Suprapubic skin (tissue), 4 donors: ENCODE results near the gene FAM81A. TPM values are rescaled to one million over a fixed set of nuclear protein-coding genes. Genes with fewer than 3 reads are reported as not detected.

Source experiments
- DNase-seq, 2 donors: peaks; one replicate each; pipeline ENCODE4 v3.0.0-alpha.2; 2019; ENCODE audit warnings: low spot score in 2 of 2
- H3K27ac ChIP-seq: fragments of 200-600 bp; sonication (generic); one replicate; pipeline ENCODE4 v1.5.1; 2019
- H3K27me3 ChIP-seq: fragments of 200-600 bp; sonication (generic); one replicate; pipeline ENCODE4 v1.5.1; 2019
- H3K36me3 ChIP-seq: fragments of 200-600 bp; sonication (generic); one replicate; pipeline ENCODE4 v1.5.1; 2019
- H3K4me1 ChIP-seq: fragments of 200-600 bp; sonication (generic); one replicate; pipeline ENCODE4 v1.5.1; 2019
- H3K4me3 ChIP-seq: fragments of 200-600 bp; sonication (generic); one replicate; pipeline ENCODE4 v1.5.1; 2019; ENCODE audit warnings: mild to moderate bottlenecking
- H3K9me3 ChIP-seq: fragments of 200-600 bp; sonication (generic); one replicate; pipeline ENCODE4 v1.5.1; 2019
- EP300 ChIP-seq: sonication (generic); formaldehyde crosslinking; IDR thresholded peaks from one replicate; pipeline ENCODE4 v1.6.1; 2017; ENCODE audit warnings: antibody characterized with exemption
- POLR2A ChIP-seq, 2 donors: fragments of 450-650 bp; IDR thresholded peaks; one replicate each; pipeline ENCODE4 v1.6.1; 2017; ENCODE audit warnings: antibody characterized with exemption in 2 of 2, mild to moderate bottlenecking in 2 of 2, moderate library complexity in 2 of 2
- POLR2AphosphoS5 ChIP-seq, 3 donors: sonication (generic); formaldehyde crosslinking; IDR thresholded peaks; one replicate each; pipeline ENCODE4 v1.6.1; 2017; ENCODE audit warnings: antibody characterized with exemption in 3 of 3
- WGBS: methylation state at CpG from one replicate; pipeline ENCODE4 v1.1.5; 2018; 5-methylcytosine and 5-hydroxymethylcytosine counted together
- total RNA-seq, 4 donors: library from RNA; depleted of rRNA; stranded (reverse); fragments of >200 nt; gene quantifications; one replicate each; pipeline ENCODE4 v1.1.0, GENCODE V29; 2016
- TF ChIP-seq, protein P1 (sequence below), 2 donors: fragments of 200-600 bp in 1 of 2; fragments of 450-650 bp in 1 of 2; sonication (generic) in 1 of 2; IDR thresholded peaks; one replicate each; pipeline ENCODE4 v1.5.1; 2016 to 2019; ENCODE audit warnings: antibody characterized with exemption in 2 of 2, mild to moderate bottlenecking in 1 of 2, moderate library complexity in 1 of 2

Gene FAM81A
- total RNA-seq, 4 donors from 2014 or later, result 0.79 to 7.8 (median 1.8) TPM

GRCh38 chr15:59537403-59537802 is 99.4 kb downstream of the FAM81A start:
- Histone ChIP-seq H3K9me3 (no peaks in the 10 kb centered on the region), H3K27me3 (no peaks in the 10 kb centered on the region), H3K36me3 (no peaks in the 10 kb centered on the region), H3K4me1 (peaks cover 8% of the 10 kb centered on the region), H3K4me3 (no peak overlapping the region), H3K27ac (no peak overlapping the region)
- 56% methylated on average over 2 of the region's 2 CpGs for WGBS
- TF ChIP-seq POLR2AphosphoS5 (IDR thresholded peaks at IDR 0.05), result no peak
- TF ChIP-seq POLR2A (IDR thresholded peaks at IDR 0.05), result no peak
- TF ChIP-seq, protein P1, sequence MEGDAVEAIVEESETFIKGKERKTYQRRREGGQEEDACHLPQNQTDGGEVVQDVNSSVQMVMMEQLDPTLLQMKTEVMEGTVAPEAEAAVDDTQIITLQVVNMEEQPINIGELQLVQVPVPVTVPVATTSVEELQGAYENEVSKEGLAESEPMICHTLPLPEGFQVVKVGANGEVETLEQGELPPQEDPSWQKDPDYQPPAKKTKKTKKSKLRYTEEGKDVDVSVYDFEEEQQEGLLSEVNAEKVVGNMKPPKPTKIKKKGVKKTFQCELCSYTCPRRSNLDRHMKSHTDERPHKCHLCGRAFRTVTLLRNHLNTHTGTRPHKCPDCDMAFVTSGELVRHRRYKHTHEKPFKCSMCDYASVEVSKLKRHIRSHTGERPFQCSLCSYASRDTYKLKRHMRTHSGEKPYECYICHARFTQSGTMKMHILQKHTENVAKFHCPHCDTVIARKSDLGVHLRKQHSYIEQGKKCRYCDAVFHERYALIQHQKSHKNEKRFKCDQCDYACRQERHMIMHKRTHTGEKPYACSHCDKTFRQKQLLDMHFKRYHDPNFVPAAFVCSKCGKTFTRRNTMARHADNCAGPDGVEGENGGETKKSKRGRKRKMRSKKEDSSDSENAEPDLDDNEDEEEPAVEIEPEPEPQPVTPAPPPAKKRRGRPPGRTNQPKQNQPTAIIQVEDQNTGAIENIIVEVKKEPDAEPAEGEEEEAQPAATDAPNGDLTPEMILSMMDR (IDR thresholded peaks at IDR 0.05), result no peak
- TF ChIP-seq EP300, result no peak
- no peak for DNase-seq

- no peak for TF ChIP-seq POLR2AphosphoS5 (IDR thresholded peaks at IDR 0.05)
- TF ChIP-seq, protein P1 (IDR thresholded peaks at IDR 0.05), result no peak
- no peak for TF ChIP-seq EP300
- TF ChIP-seq POLR2A (IDR thresholded peaks at IDR 0.05), result no peak
- Histone ChIP-seq H3K4me3 (no peak overlapping the region), H3K27ac (no peak overlapping the region), H3K4me1 (no peaks in the 10 kb centered on the region), H3K27me3 (no peaks in the 10 kb centered on the region), H3K9me3 (no peaks in the 10 kb centered on the region), H3K36me3 (no peaks in the 10 kb centered on the region)
- no peak for DNase-seq
- WGBS, result 85% methylated on average over 3 of the region's 3 CpGs
These were observed 100.5 kb downstream of the FAM81A start for GRCh38 chr15:59538494-59538893.

DNA sequence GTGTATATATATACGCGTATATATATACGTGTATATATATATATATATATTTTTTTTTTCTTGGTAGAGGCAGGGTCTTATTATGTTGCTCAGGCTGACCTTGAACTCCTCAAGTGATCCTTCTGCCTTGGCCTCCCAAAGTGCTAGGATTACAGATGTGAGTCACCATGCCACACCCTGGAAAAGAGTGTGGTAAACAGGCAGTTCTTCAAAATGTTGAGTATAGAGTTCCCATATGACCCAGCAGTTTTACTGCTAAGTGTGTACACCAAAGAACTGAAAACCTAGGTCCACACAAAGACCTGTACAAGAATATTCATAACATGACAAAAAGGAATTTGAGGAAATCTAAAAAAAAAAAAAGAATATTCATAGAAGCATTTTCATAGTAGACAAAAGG is 101.8 kb downstream of the FAM81A start:
- WGBS, result 64% methylated on average over 3 of the region's 3 CpGs
- no peak for TF ChIP-seq POLR2A (IDR thresholded peaks at IDR 0.05)
- TF ChIP-seq, protein P1 (IDR thresholded peaks at IDR 0.05), result no peak
- TF ChIP-seq EP300, result no peak
- no peak for TF ChIP-seq POLR2AphosphoS5 (IDR thresholded peaks at IDR 0.05)

DNA sequence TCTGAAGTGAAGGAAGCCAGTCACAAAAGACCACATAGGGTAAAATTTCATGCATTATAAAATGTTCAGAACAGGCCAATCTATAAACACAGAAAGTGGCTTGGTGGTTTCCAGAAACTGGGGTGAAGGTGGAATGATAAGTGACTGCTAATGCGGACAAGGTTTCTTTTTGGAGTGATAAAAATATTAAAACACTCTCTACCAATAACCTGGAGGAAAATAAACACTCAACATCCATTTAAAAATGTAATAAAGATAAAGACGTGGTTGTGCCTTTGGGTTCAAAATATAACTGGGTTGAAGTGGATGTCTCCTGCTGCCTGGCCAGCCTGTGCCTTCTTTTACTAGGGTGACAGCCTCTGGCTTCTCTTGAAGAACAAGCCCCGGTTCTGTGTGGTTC is 102.7 kb downstream of the FAM81A start:
- Histone ChIP-seq H3K4me3 (no peak overlapping the region), H3K36me3 (no peaks in the 10 kb centered on the region), H3K4me1 (no peaks in the 10 kb centered on the region), H3K27me3 (no peaks in the 10 kb centered on the region), H3K27ac (no peak overlapping the region), H3K9me3 (no peaks in the 10 kb centered on the region)
- TF ChIP-seq POLR2A (IDR thresholded peaks at IDR 0.05) (no peak), EP300 (no peak), POLR2AphosphoS5 (IDR thresholded peaks at IDR 0.05) (no peak)
- TF ChIP-seq, protein P1 (IDR thresholded peaks at IDR 0.05), result no peak
- no peak for DNase-seq
- 90% methylated on average over 3 of the region's 3 CpGs for WGBS

More for the DNA sequence above, 101.8 kb downstream of the FAM81A start:
- Histone ChIP-seq H3K9me3 (no peaks in the 10 kb centered on the region), H3K27me3 (no peaks in the 10 kb centered on the region), H3K36me3 (no peaks in the 10 kb centered on the region), H3K4me3 (no peak overlapping the region), H3K4me1 (no peaks in the 10 kb centered on the region), H3K27ac (no peak overlapping the region)
- DNase-seq, result no peak

DNA sequence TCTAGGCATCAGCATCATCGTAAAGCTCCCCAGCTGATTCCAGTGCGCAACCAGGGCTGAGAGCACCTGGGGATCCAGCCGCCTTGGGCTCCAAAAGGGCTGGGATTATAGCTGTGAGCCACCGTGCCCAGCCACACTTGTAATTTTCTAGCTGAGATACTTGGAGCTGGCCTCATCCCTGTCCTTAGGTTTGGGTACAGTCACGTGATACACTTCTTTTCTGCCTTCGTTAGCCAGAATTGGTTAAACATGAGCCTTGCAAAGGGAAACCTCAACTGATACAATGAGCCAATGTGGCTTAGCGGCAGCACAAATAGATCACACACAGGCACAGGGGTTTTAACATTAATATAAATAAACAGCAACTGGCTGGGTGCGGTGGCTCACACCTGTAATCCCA is 103.8 kb downstream of the FAM81A start:
- Histone ChIP-seq H3K27me3 (no peaks in the 10 kb centered on the region), H3K4me1 (no peaks in the 10 kb centered on the region), H3K36me3 (no peaks in the 10 kb centered on the region), H3K9me3 (no peaks in the 10 kb centered on the region), H3K4me3 (no peak overlapping the region), H3K27ac (no peak overlapping the region)
- WGBS, result 76% methylated on average over 8 of the region's 8 CpGs
- TF ChIP-seq, protein P1 (IDR thresholded peaks at IDR 0.05), result no peak
- TF ChIP-seq POLR2A (IDR thresholded peaks at IDR 0.05) (no peak), EP300 (no peak), POLR2AphosphoS5 (IDR thresholded peaks at IDR 0.05) (no peak)
- DNase-seq, result no peak
